Testis (tissue), 3 donors: ENCODE data around the gene CENPP. TPM values are rescaled to one million over a fixed set of nuclear protein-coding genes. Genes with fewer than 3 reads are reported as not detected.

Experiments used
- DNase-seq: peaks from one replicate; pipeline ENCODE4 v3.0.0-alpha.2; 2019
- H3K27ac ChIP-seq, 2 donors: fragments of 200-600 bp; sonication (generic); one replicate each; pipeline ENCODE4 v1.5.1; 2019
- H3K27me3 ChIP-seq: fragments of 200-600 bp; sonication (generic); one replicate; pipeline ENCODE4 v1.5.1; 2019
- H3K36me3 ChIP-seq: fragments of 200-600 bp; sonication (generic); one replicate; pipeline ENCODE4 v1.5.1; 2017; ENCODE audit warnings: low read depth; ENCODE audit errors: missing control alignments
- H3K4me1 ChIP-seq: fragments of 200-600 bp; sonication (generic); one replicate; pipeline ENCODE4 v1.5.1; 2019
- H3K4me3 ChIP-seq, 2 donors: fragments of 200-600 bp; sonication (generic); one replicate each; pipeline ENCODE4 v1.5.1; 2017 to 2019
- H3K9me3 ChIP-seq: fragments of 200-600 bp; sonication (generic); one replicate; pipeline ENCODE4 v1.5.1; 2017
- POLR2A ChIP-seq: fragments of 450-650 bp; IDR thresholded peaks from one replicate; pipeline ENCODE4 v1.6.1; 2017; ENCODE audit warnings: antibody characterized with exemption, mild to moderate bottlenecking, moderate library complexity
- WGBS, 2 donors: methylation state at CpG; one replicate each; pipeline ENCODE4 v1.1.5; 2018; 5-methylcytosine and 5-hydroxymethylcytosine counted together
- intact Hi-C: fragments of 100-400 bp; cut with DNase I; formaldehyde crosslinking; loops from one replicate; pipeline ENCODE4 v1.15.1; 2023; ENCODE audit warnings: low total_unique reads
- polyA plus RNA-seq: library from polyadenylated mRNA; stranded (reverse); fragments of 350-450 nt; fragmentation: Illumina TruSeq; extraction: RNeasy Lipid Tissue Mini Kit (QIAGEN cat#74804); gene quantifications from one replicate; pipeline ENCODE4 v1.2.3, GENCODE V29; 2014; ENCODE audit warnings: low read depth, low replicate concordance; ENCODE audit not compliant: insufficient read depth
- total RNA-seq, 2 donors: library from RNA; depleted of rRNA; stranded (reverse); fragments of >200 nt; gene quantifications; one replicate each; pipeline ENCODE4 v1.2.3, GENCODE V29; 2016
- TF ChIP-seq, protein P1 (sequence below), 3 experiments: fragments of 450-650 bp in 2 of 3; fragments of 200-600 bp in 1 of 3; sonication (generic) in 1 of 3; IDR thresholded peaks; one replicate each; pipeline ENCODE4 v1.5.1; 2016 to 2019; ENCODE audit warnings: antibody characterized with exemption in 3 of 3, mild to moderate bottlenecking in 2 of 3, moderate library complexity in 1 of 3

The CENPP gene
- total and polyA plus RNA-seq, 3 donors from 2014 or later = 8.1 to 12.1 (median 9.6) TPM

DNA sequence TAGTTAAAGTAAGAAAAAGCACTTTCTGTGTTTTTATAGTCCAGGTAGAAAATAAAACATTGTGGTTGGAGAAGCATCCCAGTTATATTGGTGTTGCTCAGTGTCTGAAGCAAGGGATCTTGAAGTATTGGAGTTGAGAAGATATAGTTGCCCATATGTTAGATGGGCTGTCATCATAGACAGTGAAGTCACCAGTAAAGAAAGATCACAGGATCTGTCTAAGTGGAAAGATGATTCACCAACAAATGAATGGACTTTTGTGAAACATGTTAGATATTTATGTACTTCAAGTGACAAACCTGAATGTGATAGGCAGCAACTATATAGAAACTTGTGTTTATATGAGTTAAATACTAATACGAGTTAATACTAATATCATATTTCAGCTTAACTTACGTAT lies 66.9 kb downstream of the CENPP start:
- no peaks in the 10 kb centered on the region for H3K36me3 ChIP-seq
- no peaks in the 10 kb centered on the region for H3K27me3 ChIP-seq
- H3K9me3 ChIP-seq = no peaks in the 10 kb centered on the region
- TF ChIP-seq, protein P1, sequence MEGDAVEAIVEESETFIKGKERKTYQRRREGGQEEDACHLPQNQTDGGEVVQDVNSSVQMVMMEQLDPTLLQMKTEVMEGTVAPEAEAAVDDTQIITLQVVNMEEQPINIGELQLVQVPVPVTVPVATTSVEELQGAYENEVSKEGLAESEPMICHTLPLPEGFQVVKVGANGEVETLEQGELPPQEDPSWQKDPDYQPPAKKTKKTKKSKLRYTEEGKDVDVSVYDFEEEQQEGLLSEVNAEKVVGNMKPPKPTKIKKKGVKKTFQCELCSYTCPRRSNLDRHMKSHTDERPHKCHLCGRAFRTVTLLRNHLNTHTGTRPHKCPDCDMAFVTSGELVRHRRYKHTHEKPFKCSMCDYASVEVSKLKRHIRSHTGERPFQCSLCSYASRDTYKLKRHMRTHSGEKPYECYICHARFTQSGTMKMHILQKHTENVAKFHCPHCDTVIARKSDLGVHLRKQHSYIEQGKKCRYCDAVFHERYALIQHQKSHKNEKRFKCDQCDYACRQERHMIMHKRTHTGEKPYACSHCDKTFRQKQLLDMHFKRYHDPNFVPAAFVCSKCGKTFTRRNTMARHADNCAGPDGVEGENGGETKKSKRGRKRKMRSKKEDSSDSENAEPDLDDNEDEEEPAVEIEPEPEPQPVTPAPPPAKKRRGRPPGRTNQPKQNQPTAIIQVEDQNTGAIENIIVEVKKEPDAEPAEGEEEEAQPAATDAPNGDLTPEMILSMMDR (IDR thresholded peaks at IDR 0.05) = no peak
- TF ChIP-seq POLR2A = no peak
- no peaks in the 10 kb centered on the region for H3K4me1 ChIP-seq
- 90 to 91% methylated on average over 2 of the region's 2 CpGs for WGBS, 2 donors
- DNase-seq = no peak
- intact Hi-C loops = no loop called here
- H3K4me3 ChIP-seq = no peak overlapping the region
- no peak overlapping the region for H3K27ac ChIP-seq

DNA sequence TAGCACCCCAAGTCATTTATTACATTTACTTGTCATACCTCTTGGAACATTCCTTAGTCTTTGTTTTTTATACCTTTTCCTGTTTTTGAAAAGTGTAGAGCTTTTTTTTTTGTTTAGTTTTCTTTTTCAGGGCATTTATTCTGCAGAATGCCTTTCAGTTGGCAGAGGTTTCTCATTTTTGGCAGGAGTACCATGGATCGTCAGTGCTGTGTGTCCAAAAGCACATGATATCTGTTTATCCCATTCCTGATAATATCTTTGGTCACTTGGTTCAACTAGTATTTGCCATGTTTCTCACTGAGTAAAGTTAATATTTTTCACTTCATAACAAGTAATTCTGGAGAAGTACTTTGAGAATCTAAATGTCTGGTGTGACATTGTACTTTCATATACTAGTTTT lies 67.9 kb downstream of the CENPP start:
- Histone ChIP-seq H3K4me1 (no peaks in the 10 kb centered on the region), H3K4me3 (no peak overlapping the region), H3K27me3 (no peaks in the 10 kb centered on the region), H3K27ac (peak overlapping the region in 1 of 2 donors; percentile 19), H3K36me3 (no peaks in the 10 kb centered on the region), H3K9me3 (no peaks in the 10 kb centered on the region)
- WGBS, 2 donors = 35 to 47% methylated on average over 1 of the region's 1 CpG
- intact Hi-C loops = no loop called here
- TF ChIP-seq, protein P1 (IDR thresholded peaks at IDR 0.05) = no peak
- no peak for TF ChIP-seq POLR2A
- no peak for DNase-seq

DNA sequence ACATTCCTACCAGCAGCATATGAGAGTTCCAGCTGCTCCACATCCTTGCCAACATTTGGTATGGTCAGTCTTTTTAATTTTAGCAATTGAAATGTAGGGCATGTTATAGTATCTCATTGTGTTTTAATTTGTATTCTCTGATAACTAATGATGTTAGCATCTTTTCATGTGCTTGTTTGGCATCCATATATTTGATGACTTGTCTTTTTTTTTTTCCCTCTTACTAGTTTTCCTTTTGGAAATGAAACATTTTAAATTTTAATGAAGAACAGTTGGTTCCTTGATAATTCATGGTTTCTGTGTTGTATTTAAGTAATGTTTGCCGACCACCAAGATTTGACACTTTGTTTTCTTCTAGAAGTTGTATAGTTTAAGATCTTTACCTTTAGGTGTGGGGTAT lies 69.9 kb downstream of the CENPP start:
- H3K4me1 ChIP-seq = no peaks in the 10 kb centered on the region
- H3K9me3 ChIP-seq = no peaks in the 10 kb centered on the region
- H3K27me3 ChIP-seq = no peaks in the 10 kb centered on the region
- TF ChIP-seq POLR2A = no peak
- TF ChIP-seq, protein P1 (IDR thresholded peaks at IDR 0.05) = no peak
- H3K36me3 ChIP-seq = no peaks in the 10 kb centered on the region
- DNase-seq = no peak
- intact Hi-C loops = no loop called here
- H3K4me3 ChIP-seq = no peak overlapping the region
- WGBS, 2 donors = 43 to 58% methylated on average over 1 of the region's 1 CpG
- H3K27ac ChIP-seq = no peak overlapping the region

DNA sequence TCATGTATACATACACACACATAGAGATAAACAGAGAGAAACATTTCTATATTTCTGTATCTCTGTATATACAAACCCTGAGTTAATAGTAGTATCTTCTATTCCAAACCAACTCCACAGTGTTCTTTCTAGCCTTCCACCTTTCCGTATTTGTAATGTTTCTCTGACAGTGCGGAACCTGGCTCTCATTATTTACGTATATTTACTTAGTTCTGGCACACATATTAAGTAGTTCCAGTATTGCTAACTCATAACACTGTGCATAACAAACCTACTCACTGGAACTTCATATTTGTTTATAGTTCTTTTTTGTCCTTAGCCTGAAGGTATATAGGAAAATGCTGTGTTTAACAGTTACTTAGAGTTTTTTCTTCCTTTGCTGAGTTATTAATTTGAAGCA lies 72.1 kb downstream of the CENPP start:
- TF ChIP-seq, protein P1 (IDR thresholded peaks at IDR 0.05) = no peak
- no peak for TF ChIP-seq POLR2A
- DNase-seq = no peak
- no peaks in the 10 kb centered on the region for H3K9me3 ChIP-seq
- no peaks in the 10 kb centered on the region for H3K27me3 ChIP-seq
- no peaks in the 10 kb centered on the region for H3K4me1 ChIP-seq
- WGBS, 2 donors = 96 to 98% methylated on average over 3 of the region's 3 CpGs
- intact Hi-C loops = no loop called here
- H3K4me3 ChIP-seq = no peak overlapping the region
- no peak overlapping the region for H3K27ac ChIP-seq
- H3K36me3 ChIP-seq = no peaks in the 10 kb centered on the region

DNA sequence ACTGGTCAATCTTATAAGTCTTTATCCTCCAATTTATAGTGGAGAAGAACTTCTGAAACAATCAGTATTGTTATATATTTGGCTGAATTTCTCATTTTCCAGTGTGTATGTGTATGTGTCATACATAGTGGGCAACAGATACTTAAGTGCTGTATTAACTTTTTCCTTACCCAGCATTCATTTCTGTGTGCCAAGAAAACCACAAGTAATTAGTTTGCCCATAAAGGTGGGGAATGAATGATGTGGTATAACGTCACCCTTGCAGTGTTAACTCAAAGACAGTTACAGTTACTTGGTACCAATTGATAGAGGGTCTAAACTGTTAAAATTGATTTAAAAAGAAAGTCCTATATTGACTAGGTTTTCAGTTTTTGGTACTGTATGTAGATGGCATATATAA lies 76.6 kb downstream of the CENPP start:
- no peak for DNase-seq
- H3K4me3 ChIP-seq = no peak overlapping the region
- no peaks in the 10 kb centered on the region for H3K27me3 ChIP-seq
- H3K36me3 ChIP-seq = no peaks in the 10 kb centered on the region
- TF ChIP-seq, protein P1 (IDR thresholded peaks at IDR 0.05) = no peak
- TF ChIP-seq POLR2A = no peak
- WGBS, 2 donors = 60 to 67% methylated on average over 1 of the region's 1 CpG
- no peaks in the 10 kb centered on the region for H3K9me3 ChIP-seq
- H3K4me1 ChIP-seq = peaks cover 9% of the 10 kb centered on the region
- intact Hi-C loops = no loop called here
- peak overlapping the region in 1 of 2 donors; percentile 7 for H3K27ac ChIP-seq
